GM18498 (cell line): ENCODE results near the gene CASTOR1.

Experiments used
- ATAC-seq: cut with Tn5 transposase; IDR thresholded peaks from one replicate; pipeline ENCODE4 v1.9.1; 2021; ENCODE audit warnings: mild to moderate bottlenecking, moderate library complexity; ENCODE audit not compliant: unreplicated experiment

CASTOR1 gene

DNA sequence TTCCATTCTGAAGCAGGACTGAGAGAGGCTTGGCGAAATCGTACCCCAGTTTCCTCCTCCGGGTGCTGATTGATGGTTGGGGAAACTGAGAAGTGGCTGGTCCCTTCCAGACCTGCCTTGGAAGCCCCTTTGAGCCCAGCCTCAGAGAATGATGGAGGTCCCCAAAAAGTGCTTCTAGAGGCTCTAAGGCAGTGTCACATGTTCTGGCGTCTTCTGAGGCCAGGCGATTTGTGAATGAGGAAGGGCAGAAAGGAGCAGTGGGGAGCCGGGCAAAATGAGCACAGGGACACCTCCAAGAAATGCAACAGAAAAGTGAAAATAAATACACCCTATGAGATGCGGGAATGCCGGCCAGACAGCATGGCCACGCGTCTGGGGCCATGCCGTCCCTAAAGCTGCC is 41.7 kb downstream of the CASTOR1 start:
- ATAC-seq: no peak

GRCh38 chr22:30246814-30247376 is 42.4 kb downstream of the CASTOR1 start:
- no peak for ATAC-seq

DNA sequence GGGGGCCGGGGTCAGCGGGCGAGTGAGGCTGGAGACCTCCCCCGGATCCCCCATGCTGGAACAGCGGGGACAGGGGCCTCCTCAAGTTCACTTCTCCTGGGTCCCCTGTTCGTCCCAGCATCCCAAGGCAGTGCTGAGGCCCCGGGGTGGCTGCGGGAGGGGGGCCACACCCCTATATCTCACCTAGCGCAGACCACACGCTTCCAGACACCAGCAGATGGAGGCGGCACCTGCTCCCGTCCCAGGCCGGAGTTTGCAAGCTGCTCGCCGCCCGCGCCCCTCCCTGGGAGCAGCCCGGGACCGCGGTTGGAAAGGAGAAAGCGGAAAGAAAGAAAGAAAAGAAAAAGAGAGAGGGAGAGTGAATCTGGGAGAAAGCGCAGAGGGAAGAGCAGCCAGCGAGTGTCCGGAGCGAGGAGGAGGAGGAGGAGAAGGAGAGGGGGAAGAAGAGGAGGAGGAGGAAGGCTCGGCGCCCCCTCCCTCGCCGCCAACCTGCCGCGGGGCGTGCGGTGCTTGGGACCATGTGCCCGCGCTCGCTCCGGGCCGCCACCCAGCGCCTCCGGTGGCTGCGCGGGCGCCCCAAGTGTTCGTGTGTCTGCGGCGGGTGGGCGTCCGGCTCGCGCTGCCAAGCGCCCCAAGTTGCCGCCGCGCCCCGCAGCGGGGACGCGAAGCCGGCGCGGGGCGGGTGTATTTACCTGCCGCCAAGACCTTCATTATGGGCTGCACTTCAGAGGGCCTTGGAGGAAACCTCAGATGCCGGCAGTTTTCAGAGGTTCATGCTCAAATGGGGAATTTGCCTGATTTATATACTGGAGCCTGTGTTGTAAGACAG is 43.1 kb downstream of the CASTOR1 start, which contains the start of gene LIF:
Gene LIF, minus strand, starts transcription at position 775 of the 829 bp plus-strand sequence. Its CDS starts 64 bp downstream, at position 711.
- no peak for ATAC-seq

DNA sequence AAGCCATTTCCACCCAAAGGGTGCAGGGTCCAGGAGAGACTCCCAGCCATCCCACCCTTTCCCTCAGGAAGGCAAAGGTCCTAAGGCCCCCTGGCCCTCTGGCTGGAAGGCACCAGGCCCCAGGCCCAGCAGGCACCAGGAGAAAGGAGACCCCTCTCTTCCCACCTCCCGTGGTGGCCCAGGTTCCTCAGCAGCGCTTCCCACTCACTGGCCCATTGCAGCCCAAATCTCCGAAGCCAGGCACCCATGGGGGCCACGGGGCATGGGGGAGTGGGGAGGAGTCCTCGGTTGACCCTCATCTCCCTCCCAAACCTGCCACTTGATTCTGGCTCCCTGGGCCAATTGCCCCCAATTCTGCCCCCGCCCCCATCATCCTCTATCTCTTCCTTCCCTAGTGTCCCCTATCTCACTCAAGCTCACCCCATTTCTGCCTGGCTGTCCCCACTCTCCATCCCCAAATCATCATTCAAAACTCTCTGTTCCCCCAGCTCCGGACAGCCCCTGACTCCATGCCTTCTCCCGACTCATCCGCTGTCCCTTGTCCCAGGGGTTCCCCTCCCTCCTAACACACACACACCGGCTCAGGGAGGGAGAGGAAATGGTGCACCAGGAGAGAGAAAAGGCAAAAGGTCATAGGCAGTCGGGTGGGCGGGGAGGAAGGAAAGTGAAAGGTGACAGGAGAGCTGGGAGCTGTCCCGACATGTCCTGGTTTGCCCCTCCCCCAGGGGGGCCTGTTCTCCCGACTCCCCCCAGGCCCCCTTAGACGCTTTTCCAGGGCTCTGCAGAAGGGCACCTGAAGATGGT is 43.9 kb downstream of the CASTOR1 start:
- no peak for ATAC-seq

DNA sequence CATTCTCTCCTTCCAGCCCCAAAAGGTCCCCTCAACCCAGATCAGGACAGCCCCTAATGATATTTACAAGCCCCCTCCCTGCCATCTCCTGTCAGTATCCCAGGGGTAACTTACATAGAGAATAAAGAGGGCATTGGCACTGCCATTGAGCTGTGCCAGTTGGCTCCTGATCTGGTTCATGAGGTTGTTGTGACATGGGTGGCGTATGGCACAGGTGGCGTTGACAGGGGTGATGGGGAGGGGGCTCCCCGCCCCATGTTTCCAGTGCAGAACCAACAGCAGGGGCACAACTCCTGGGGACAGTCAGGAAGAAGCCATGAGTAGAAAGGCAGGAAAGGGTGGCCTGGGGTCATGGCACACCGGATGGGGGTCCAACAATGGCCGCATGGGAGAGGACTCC is 44.7 kb downstream of the CASTOR1 start:
- no peak for ATAC-seq

DNA sequence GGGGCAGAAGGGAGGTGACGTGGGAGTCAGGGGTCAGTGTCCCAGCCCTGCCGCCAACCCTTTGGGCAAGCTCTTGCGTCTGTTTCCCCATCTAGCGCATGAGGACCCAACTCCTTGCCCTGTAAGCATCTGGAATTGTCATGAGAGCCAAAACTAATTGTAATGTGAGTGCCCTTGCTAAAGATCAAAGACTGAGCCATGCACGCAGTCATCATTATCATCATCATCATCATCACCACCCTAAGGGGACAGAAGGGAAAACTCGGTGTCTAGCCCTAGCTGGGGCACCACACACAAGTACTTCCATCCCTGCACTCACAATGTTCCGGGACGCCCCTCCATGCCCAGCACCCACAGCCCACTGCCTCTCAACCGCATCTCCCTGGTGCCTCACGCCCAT is 45.2 kb downstream of the CASTOR1 start:
- no peak for ATAC-seq

DNA sequence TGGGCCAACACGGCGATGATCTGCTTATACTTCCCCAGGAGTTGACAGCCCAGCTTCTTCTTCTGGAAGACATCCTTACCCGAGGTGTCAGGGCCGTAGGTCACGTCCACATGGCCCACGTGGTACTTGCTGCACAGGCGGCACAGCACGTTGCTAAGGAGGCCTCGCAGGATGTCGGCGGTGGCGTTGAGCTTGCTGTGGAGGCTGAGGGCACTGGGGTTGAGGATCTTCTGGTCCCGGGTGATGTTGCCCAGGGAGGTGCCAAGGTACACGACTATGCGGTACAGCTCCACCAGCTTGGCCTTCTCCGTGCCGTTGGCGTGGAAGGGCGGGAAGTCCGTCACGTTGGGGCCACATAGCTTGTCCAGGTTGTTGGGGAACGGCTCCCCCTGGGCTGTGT is 45.6 kb downstream of the CASTOR1 start:
- no peak for ATAC-seq

DNA sequence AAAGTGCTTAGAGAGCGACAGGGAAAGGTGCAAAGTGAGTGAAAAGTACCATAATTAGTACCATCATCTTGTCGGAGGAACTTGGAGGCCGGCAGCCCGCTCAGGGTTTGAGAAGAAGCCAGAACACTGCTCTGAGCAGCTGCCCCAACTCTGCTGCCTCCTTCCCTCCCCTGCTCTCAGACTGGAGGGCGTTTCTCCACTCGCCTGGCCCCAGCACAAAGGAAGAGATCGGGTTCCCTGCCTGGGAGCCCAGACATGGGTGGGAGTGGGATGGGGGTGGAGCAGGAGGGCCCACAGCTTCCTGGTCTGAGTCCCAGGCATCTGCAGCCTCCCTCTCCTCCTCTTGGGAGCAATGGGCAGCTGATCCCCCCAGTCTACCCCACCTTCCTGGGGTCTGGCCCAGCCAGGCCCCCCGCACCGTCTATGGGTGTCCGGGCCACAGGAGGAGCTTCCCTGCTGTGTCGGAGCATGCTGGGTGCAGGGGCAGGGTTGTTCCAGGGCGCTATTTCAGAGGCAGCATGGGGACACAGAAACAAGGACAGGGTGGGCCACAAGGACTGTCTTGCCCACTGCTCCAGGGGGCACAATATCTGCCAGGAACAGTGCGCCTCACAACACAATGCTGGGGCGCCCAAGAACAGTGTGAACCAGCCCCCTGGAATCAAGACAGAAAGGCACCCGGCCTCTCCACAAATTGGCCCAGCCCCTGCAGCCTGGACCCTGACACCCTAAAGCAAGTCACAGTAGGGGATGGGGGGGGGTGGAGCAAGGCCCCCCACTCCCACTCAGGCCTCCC is 47.5 kb downstream of the CASTOR1 start:
- no peak for ATAC-seq

DNA sequence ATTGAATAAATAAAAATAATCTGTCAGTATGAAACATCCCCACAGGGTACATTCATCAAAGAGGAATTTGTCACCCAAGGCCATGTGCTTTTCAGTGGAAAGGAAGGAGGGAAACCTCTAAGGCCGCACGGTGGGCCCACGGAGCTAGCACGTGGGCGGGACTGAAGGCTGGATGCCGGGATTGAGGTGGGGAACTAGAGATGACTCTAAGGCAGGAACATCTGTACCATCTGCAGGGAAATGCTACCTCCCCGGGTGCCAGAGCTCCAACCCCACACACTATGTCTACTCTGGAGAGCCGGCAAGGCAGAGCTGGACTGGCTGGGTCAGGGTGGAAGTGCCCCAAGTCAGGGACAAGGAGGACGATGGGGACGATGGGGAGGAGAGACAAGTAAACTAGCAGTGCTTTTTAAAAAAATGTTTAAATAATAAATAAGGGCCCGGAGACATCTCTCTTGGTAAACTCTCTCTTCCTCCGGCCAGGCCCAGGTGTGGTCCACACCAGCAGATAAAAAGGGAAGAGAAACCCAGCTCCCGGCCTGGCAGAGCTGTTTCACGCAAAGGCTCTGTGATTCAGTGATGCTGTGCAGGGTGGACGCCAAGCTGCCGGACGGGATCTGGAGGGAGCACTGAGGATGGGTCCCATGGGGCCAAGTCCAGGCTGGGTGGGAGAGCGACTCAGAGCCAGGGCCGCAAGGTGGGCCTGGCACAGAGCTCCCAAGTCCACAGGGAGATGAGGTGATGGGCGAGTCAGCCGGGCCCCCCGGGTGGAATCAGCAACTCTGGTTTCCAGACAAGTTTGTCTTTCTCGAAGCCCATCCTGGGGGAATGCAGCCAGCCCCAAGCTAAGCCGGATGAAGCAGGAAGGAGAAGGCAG is 48.5 kb downstream of the CASTOR1 start:
- no peak for ATAC-seq

GRCh38 chr22:30239488-30240405 is 49.6 kb downstream of the CASTOR1 start:
- ATAC-seq: no peak

DNA sequence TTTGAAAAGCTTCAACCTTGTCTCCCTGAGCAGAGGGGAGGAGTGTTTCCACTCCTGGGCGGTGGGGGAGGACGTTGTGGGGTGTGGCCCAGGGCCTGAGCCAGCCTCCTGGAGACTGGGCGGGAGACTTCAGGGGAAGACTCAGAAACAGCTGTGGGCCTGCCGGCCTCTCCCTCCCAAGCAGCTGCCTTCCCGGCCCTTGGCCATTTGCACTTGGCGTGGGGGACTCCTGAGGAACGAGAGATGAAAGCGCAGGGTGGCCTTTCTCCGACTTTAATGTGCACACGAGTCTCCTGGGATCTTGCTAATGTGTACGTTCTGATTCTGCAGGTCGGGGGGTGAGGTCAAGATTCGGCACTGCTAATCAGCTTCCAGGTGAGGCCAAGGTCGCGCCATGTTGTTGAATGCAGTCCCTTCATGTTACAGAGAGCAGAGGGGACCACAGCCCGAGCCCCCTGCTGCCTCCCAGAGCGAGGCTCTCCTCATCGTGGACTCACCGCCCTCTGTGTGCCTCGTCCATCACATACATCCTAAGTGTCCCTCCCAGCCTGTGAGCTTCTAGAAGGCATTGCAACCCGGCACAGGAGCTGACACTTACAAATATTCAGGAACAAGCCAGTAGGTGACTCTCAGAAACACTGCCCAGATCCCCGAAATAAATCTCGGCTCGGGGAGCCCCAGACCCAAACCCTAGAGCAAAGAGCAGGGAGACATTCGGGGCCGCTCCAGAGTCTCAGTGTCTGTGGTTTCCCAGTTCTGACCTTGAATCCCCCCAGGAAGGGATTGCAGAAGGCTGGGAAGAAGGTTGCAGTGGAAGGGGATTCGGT is 50.4 kb downstream of the CASTOR1 start:
- ATAC-seq: no peak

- ATAC-seq: no peak
Measured at GRCh38 chr22:30238136-30238535, 51.2 kb downstream of the CASTOR1 start.

DNA sequence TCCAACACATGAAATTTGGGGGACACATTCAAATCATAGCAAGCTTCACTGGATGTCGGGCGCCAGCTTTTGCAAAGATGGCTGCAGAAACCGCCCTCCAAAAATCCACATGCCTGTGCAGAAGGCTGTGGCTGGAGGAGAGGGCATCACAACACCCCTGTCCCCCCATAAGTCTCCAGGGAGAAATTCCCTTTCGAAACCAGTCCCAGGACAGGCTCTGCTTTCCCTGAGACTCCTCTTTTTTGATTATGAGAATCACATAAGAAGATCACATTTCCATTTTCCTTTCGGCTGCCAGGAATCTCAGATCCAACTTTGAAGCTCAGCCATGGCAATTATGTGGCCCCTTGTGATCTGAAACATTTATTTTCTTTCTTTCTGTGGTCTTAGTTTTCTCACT is 52.4 kb downstream of the CASTOR1 start:
- ATAC-seq: no peak

DNA sequence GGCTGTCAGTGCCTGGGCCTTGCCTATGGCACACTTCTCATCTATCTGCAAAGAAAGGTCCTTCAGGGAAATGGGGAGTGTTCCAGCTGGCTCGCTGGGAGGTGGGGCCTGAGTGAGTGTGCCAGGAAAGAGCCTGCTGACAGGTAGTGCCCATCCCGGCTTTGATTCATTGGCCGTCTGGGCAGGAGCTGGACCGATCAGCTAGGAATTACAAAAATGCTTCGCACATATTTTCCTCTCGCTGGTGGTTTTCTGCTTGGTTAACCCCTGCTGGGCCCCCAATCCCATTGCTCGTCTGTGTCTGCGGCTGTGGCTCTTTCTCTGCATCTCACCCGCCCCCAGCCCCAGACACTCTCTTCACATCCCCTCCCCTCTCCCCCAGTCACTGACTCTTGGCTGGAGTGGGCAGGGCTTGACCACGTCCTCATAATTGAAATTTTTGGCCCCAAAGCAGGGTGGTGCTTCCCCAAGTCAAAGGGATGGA is 53.6 kb downstream of the CASTOR1 start:
- no peak for ATAC-seq
